ENCODE results near the gene XPO6. TPM values are rescaled to one million over a fixed set of nuclear protein-coding genes. Genes with fewer than 3 reads are reported as not detected.

Gene XPO6
- polyA plus RNA-seq, 3 donors, result 70.3 to 75.1 (median 73.7) TPM

GRCh38 chr16:28069971-28070794, 141.6 kb downstream of the XPO6 start:
- DNase-seq (ENCODE audit: low read depth in 3 of 3, low spot score in 2 of 3), result no peak

GRCh38 chr16:28068976-28069375, 142.8 kb downstream of the XPO6 start:
- DNase-seq (ENCODE audit: low read depth in 3 of 3, low spot score in 2 of 3), result no peak

GRCh38 chr16:28067604-28068379, 144.0 kb downstream of the XPO6 start:
- no peak for DNase-seq (ENCODE audit: low read depth in 3 of 3, low spot score in 2 of 3)

GRCh38 chr16:28064706-28065249, 147.0 kb downstream of the XPO6 start:
- DNase-seq (ENCODE audit: low read depth in 3 of 3, low spot score in 2 of 3), result no peak

GRCh38 chr16:28064150-28064549, 147.6 kb downstream of the XPO6 start:
- DNase-seq (ENCODE audit: low read depth in 3 of 3, low spot score in 2 of 3), result no peak

GRCh38 chr16:28063591-28064061, 148.1 kb downstream of the XPO6 start, which contains the start of gene GSG1L:
Gene GSG1L, minus strand, starts transcription at chr16:28063714. Its CDS starts 290 bp downstream, at chr16:28063424.
- DNase-seq (ENCODE audit: low read depth in 3 of 3, low spot score in 2 of 3), result no peak

- no peak for DNase-seq (ENCODE audit: low read depth in 3 of 3, low spot score in 2 of 3)
Observed at GRCh38 chr16:28062847-28063521, 148.8 kb downstream of the XPO6 start.

- no peak for DNase-seq (ENCODE audit: low read depth in 3 of 3, low spot score in 2 of 3)
Observed at GRCh38 chr16:28062261-28062846, 149.4 kb downstream of the XPO6 start.

GRCh38 chr16:28061352-28062101, 150.2 kb downstream of the XPO6 start:
- DNase-seq (ENCODE audit: low read depth in 3 of 3, low spot score in 2 of 3), result no peak

GRCh38 chr16:28059841-28060575, 151.8 kb downstream of the XPO6 start:
- no peak for DNase-seq (ENCODE audit: low read depth in 3 of 3, low spot score in 2 of 3)

- DNase-seq (ENCODE audit: low read depth in 3 of 3, low spot score in 2 of 3), result no peak
Observed at GRCh38 chr16:28058839-28059589, 152.8 kb downstream of the XPO6 start.

- no peak for DNase-seq (ENCODE audit: low read depth in 3 of 3, low spot score in 2 of 3)
Observed at GRCh38 chr16:28057949-28058348, 153.8 kb downstream of the XPO6 start.

- no peak for DNase-seq (ENCODE audit: low read depth in 3 of 3, low spot score in 2 of 3)
Observed at GRCh38 chr16:28053461-28053860, 158.3 kb downstream of the XPO6 start.

- no peak for DNase-seq (ENCODE audit: low read depth in 3 of 3, low spot score in 2 of 3)
Observed at GRCh38 chr16:28052274-28053128, 159.3 kb downstream of the XPO6 start.

GRCh38 chr16:28051486-28051885, 160.3 kb downstream of the XPO6 start:
- DNase-seq (ENCODE audit: low read depth in 3 of 3, low spot score in 2 of 3), result no peak
